Kidney (tissue), 14 donors: ENCODE results near the gene TOX3. TPM values are rescaled to one million over a fixed set of nuclear protein-coding genes. Genes with fewer than 3 reads are reported as not detected.

Experiments
- DNase-seq, 5 donors: peaks; one replicate each; pipeline ENCODE4 v3.0.0-alpha.2; 2013 to 2020
- FAIRE-seq: peaks from 2 replicates; lab custom pipeline; 2012; peaks lifted over from hg19 to GRCh38; lab: Jason Lieb, UNC
- H3K27ac ChIP-seq, 2 donors: one replicate each; pipeline ENCODE4 v1.7.0; 2013; ENCODE audit warnings: low read depth in 2 of 2, low read length in 2 of 2, inconsistent platforms in 1 of 2
- H3K27me3 ChIP-seq: one replicate; pipeline ENCODE4 v1.7.1; 2013; ENCODE audit warnings: low read length, inconsistent platforms; ENCODE audit not compliant: control insufficient read depth, insufficient read depth
- H3K36me3 ChIP-seq, 3 donors: one replicate each; pipeline versions ENCODE4 v1.7.0 to v1.7.1; 2013; ENCODE audit warnings: low read length in 3 of 3, control low read depth in 1 of 3, inconsistent platforms in 1 of 3; ENCODE audit not compliant: insufficient read depth in 3 of 3, control insufficient read depth in 2 of 3
- H3K4me1 ChIP-seq, 3 donors: one replicate each; pipeline versions ENCODE4 v1.7.0 to v1.7.1; 2013; ENCODE audit warnings: low read length in 3 of 3, inconsistent platforms in 1 of 3, low read depth in 1 of 3; ENCODE audit not compliant: control insufficient read depth in 2 of 3, insufficient read depth in 2 of 3
- H3K4me3 ChIP-seq, 3 donors: one replicate each; pipeline versions ENCODE4 v1.7.0 to v1.8.1; 2013; ENCODE audit warnings: low read length in 3 of 3, control low read depth in 1 of 3, inconsistent platforms in 1 of 3
- H3K9ac ChIP-seq, 3 donors: one replicate each; pipeline versions ENCODE4 v1.7.0 to v1.7.1; 2013; ENCODE audit warnings: low read length in 3 of 3, control low read depth in 1 of 3, inconsistent platforms in 1 of 3
- H3K9me3 ChIP-seq, 3 donors: one replicate each; pipeline versions ENCODE4 v1.7.0 to v1.7.1; 2013; ENCODE audit warnings: low read length in 3 of 3, control low read depth in 1 of 3, inconsistent platforms in 1 of 3; ENCODE audit not compliant: control insufficient read depth in 2 of 3, insufficient read depth in 1 of 3
- CTCF ChIP-seq: IDR thresholded peaks from 3 replicates; pipeline ENCODE4 v1.5.1; 2012; ENCODE audit warnings: mild to moderate bottlenecking, moderate library complexity, borderline replicate concordance; ENCODE audit not compliant: insufficient read depth; ENCODE audit errors: extremely low read depth
- intact Hi-C: fragments of 100-400 bp; cut with DNase I; formaldehyde crosslinking; loops from one replicate; pipeline ENCODE4 v1.11.1; 2022
- polyA plus RNA-seq: library from polyadenylated mRNA; stranded (reverse); fragments of 350-450 nt; fragmentation: Illumina TruSeq; extraction: RNeasy Lipid Tissue Mini Kit (QIAGEN cat#74804); gene quantifications from one replicate; pipeline ENCODE4 v1.2.3, GENCODE V29; 2014; ENCODE audit warnings: low read depth, low replicate concordance; ENCODE audit not compliant: insufficient read depth
- total RNA-seq: library from RNA; stranded (reverse); fragmentation: NEBNext Ultra II Directional; extraction: Animal tissue kit (Norgen Biotek cat#: 25700); gene quantifications from one replicate; pipeline ENCODE4 v1.2.1, GENCODE V29; 2021
- donor health status: control.
- donor health status: control.
- donor health status: control.
- donor health status: control.
- donor health status: control.
- donor health status: DM: yes; HTN: yes; CAD: no.
- donor health status: Normal renal cell carcinoma (clear cell type).

The TOX3 gene
- total and polyA plus RNA-seq, 2 donors from 2014 or later = 8.7 to 16.2 TPM

GRCh38 chr16:52568983-52569690, 22.2 kb upstream of the TOX3 start:
- H3K4me3 ChIP-seq = no peak overlapping the region
- H3K4me1 ChIP-seq = peaks cover 0 to 6% (median 0%) of the 10 kb centered on the region in 3 donors
- H3K9ac ChIP-seq = no peak overlapping the region
- H3K27ac ChIP-seq = no peak overlapping the region
- FAIRE-seq = no peak
- H3K27me3 ChIP-seq = no peaks in the 10 kb centered on the region
- no peak for DNase-seq
- H3K9me3 ChIP-seq = no peaks in the 10 kb centered on the region
- no peaks in the 10 kb centered on the region for H3K36me3 ChIP-seq
- no peak for TF ChIP-seq CTCF
- intact Hi-C loops = no loop called here

- intact Hi-C loops = no loop called here
- no peak for TF ChIP-seq CTCF
- Histone ChIP-seq H3K4me1 (no peaks in the 10 kb centered on the region), H3K36me3 (no peaks in the 10 kb centered on the region), H3K9me3 (no peaks in the 10 kb centered on the region), H3K9ac (no peak overlapping the region), H3K27me3 (no peaks in the 10 kb centered on the region), H3K4me3 (no peak overlapping the region), H3K27ac (no peak overlapping the region)
- DNase-seq (no peak), FAIRE-seq (no peak)
Observed at GRCh38 chr16:52568495-52568894, 21.6 kb upstream of the TOX3 start.

- no peak for TF ChIP-seq CTCF
- no peak overlapping the region for H3K27ac ChIP-seq
- no peaks in the 10 kb centered on the region for H3K27me3 ChIP-seq
- no peaks in the 10 kb centered on the region for H3K4me1 ChIP-seq
- intact Hi-C loops = no loop called here
- DNase-seq = no peak
- FAIRE-seq = no peak
- H3K4me3 ChIP-seq = no peak overlapping the region
- no peaks in the 10 kb centered on the region for H3K36me3 ChIP-seq
- H3K9me3 ChIP-seq = no peaks in the 10 kb centered on the region
- no peak overlapping the region for H3K9ac ChIP-seq
Observed at GRCh38 chr16:52567193-52567592, 20.2 kb upstream of the TOX3 start.
